K562 (cell line): ENCODE data around the gene RNF19B. TPM values are rescaled to one million over a fixed set of nuclear protein-coding genes. Genes with fewer than 3 reads are reported as not detected.

Experiments
- CAMTA2 ChIP-seq: fragments of 250-450 bp; sonication (Bioruptor Pico); conservative IDR thresholded peaks from 2 replicates; pipeline ENCODE4 v1.5.1; 2022
- CBFA2T2 ChIP-seq: fragments of 450-650 bp; conservative IDR thresholded peaks from 2 replicates; pipeline ENCODE4 v1.6.1; 2017; ENCODE audit warnings: mild to moderate bottlenecking
- CHCHD3 ChIP-seq: fragments of 250-450 bp; sonication (Bioruptor Pico); IDR thresholded peaks from 2 replicates; pipeline ENCODE4 v2.1.2; 2022; ENCODE audit warnings: mild to moderate bottlenecking
- CUX1 ChIP-seq: fragments of 200-800 bp; sonication (Bioruptor generic); IDR thresholded peaks from 2 replicates; pipeline ENCODE4 v1.6.1; 2016; ENCODE audit warnings: missing genetic modification characterization, missing compliant biosample characterization
- CXXC5 ChIP-seq: fragments of 250-450 bp; sonication (Bioruptor Pico); IDR thresholded peaks from 2 replicates; pipeline ENCODE4 v1.8.0; 2022; ENCODE audit warnings: inconsistent platforms, mild to moderate bottlenecking, moderate library complexity
- DACH1 ChIP-seq: fragments of 450-650 bp; IDR thresholded peaks from 2 replicates; pipeline ENCODE4 v1.6.1; 2018; ENCODE audit not compliant: partially characterized antibody
- ERF ChIP-seq: fragments of 450-650 bp; formaldehyde crosslinking; IDR thresholded peaks from 2 replicates; pipeline ENCODE4 v1.4.0; 2020; ENCODE audit warnings: mild to moderate bottlenecking, mixed read lengths
- ETS1 ChIP-seq: conservative IDR thresholded peaks from 2 replicates; pipeline ENCODE4 v1.6.1; 2011; ENCODE audit warnings: low read depth, mild to moderate bottlenecking, low read length; ENCODE audit not compliant: control insufficient read depth
- HDAC2 ChIP-seq: fragments of 450-650 bp; IDR thresholded peaks from 2 replicates; pipeline ENCODE4 v1.6.1; 2016; ENCODE audit warnings: mild to moderate bottlenecking
- ILF3 ChIP-seq: fragments of 450-650 bp; IDR thresholded peaks from 2 replicates; pipeline ENCODE4 v1.6.1; 2018; ENCODE audit warnings: antibody characterized with exemption, mild to moderate bottlenecking, moderate library complexity, borderline replicate concordance
- KDM1A ChIP-seq, 2 experiments: fragments of 450-650 bp; IDR thresholded peaks; 2 replicates each; pipeline ENCODE4 v1.6.1; 2016; ENCODE audit warnings: mild to moderate bottlenecking in 2 of 2
- KLF16 ChIP-seq: IDR thresholded peaks from 2 replicates; pipeline ENCODE4 v1.6.1; 2016; ENCODE audit warnings: antibody characterized with exemption
- MTA2 ChIP-seq: fragments of 450-650 bp; IDR thresholded peaks from 2 replicates; pipeline ENCODE4 v1.6.1; 2016; ENCODE audit warnings: low read depth
- NFXL1 ChIP-seq: fragments of 450-650 bp; formaldehyde crosslinking; IDR thresholded peaks from 2 replicates; pipeline ENCODE4 v1.4.0; 2021; ENCODE audit warnings: mild to moderate bottlenecking
- POLR2AphosphoS5 ChIP-seq: IDR thresholded peaks from 2 replicates; pipeline ENCODE4 v1.6.1; 2011; ENCODE audit warnings: mild to moderate bottlenecking, low read depth, low read length, moderate library complexity; ENCODE audit not compliant: control insufficient read depth, insufficient read depth
- RBM25 ChIP-seq: fragments of 200-400 bp; formaldehyde crosslinking; IDR thresholded peaks from 2 replicates; pipeline ENCODE4 v1.6.1; 2018; ENCODE audit warnings: low read length, low read depth, moderate library complexity; ENCODE audit not compliant: severe bottlenecking
- ZC3H11A ChIP-seq: IDR thresholded peaks from 2 replicates; pipeline ENCODE4 v1.6.1; 2012; ENCODE audit warnings: low read depth, low read length, improper control_type of control experiment
- ZNF175 ChIP-seq: fragments of 200-800 bp; sonication (Bioruptor generic); IDR thresholded peaks from 2 replicates; pipeline ENCODE4 v1.6.1; 2016; ENCODE audit warnings: low read depth, mild to moderate bottlenecking, missing genetic modification characterization, missing compliant biosample characterization
- ZNF184 ChIP-seq: sonication (generic); formaldehyde crosslinking; IDR thresholded peaks from 2 replicates; pipeline ENCODE4 v1.5.0; 2020; ENCODE audit warnings: missing genetic modification reagents
- ZNF395 ChIP-seq: fragments of 200-800 bp; sonication (Bioruptor generic); IDR thresholded peaks from 2 replicates; pipeline ENCODE4 v1.6.1; 2017; ENCODE audit warnings: missing genetic modification characterization, missing compliant biosample characterization
- ZNF583 ChIP-seq: fragments of 250-450 bp; sonication (Bioruptor Pico); IDR thresholded peaks from 2 replicates; pipeline ENCODE4 v1.4.0; 2020
- ZNF586 ChIP-seq: fragments of 450-650 bp; formaldehyde crosslinking; conservative IDR thresholded peaks from 2 replicates; pipeline ENCODE4 v1.4.0; 2020; ENCODE audit warnings: mild to moderate bottlenecking, moderate library complexity
- ZZZ3 ChIP-seq: fragments of 450-650 bp; IDR thresholded peaks from 2 replicates; pipeline ENCODE4 v1.6.1; 2016; ENCODE audit warnings: antibody characterized with exemption, mild to moderate bottlenecking, moderate library complexity
- polyA plus RNA-seq, 8 experiments: library from polyadenylated mRNA; depleted of rRNA in 4 of 8; stranded (reverse) in 5 of 8; unstranded in 3 of 8; fragments of >200 nt; fragmentation: Nextera tagmentation in 2 of 8; fragmentation: Illumina TruSeq in 1 of 8; extraction: Ambion mirVana in 2 of 8; extraction: Trizol in 1 of 8; gene quantifications; 2 replicates each; pipeline versions ENCODE4 v1.2.1 to v1.2.3, GENCODE V29; 2011 to 2014; ENCODE audit warnings: inconsistent platforms in 1 of 8, missing spikeins in 1 of 8
- total RNA-seq, 7 experiments: library from RNA; depleted of rRNA in 6 of 7; stranded (reverse); fragments of >200 nt in 6 of 7; fragmentation: Illumina TruSeq in 2 of 7; extraction: Trizol in 2 of 7; gene quantifications; 2 replicates each; pipeline versions ENCODE4 v1.2.1 to v1.2.3, GENCODE V29; 2011 to 2021; ENCODE audit warnings: low replicate concordance in 1 of 7

Gene RNF19B
- total and polyA plus RNA-seq, 9 of the 15 experiments (the other 6 are each of a cell fraction or from before 2014, with no cell fraction given), result 2.6 to 14.9 (median 10.1) TPM

- TF ChIP-seq POLR2AphosphoS5 (peak; percentile 54; the same call in 1 of the 2 replicates), MTA2 (peak; percentile 78), ETS1 (no peak), CBFA2T2 (peak; percentile 88), ERF (CRISPR knock-in tag) (0 out of 2 replicates have a peak, but pooled peaks have one; percentile 41), RBM25 (no peak), ILF3 (no peak), ZNF586 (no peak), ZC3H11A (no peak), ZNF175 (CRISPR knock-in tag) (peak; percentile 29; the same call in 1 of the 2 replicates), CHCHD3 (CRISPR knock-in tag) (no peak), ZZZ3 (no peak), CUX1 (CRISPR knock-in tag) (no peak), KDM1A (IDR thresholded peaks at IDR 0.05) (peak; percentile 81 to 88), CAMTA2 (CRISPR knock-in tag) (no peak), ZNF583 (CRISPR knock-in tag) (0 out of 2 replicates have a peak, but pooled peaks have one; percentile 58), CXXC5 (CRISPR knock-in tag) (peak; percentile 74), DACH1 (peak; percentile 83), HDAC2 (peak; percentile 69; the same call in 1 of the 2 replicates), NFXL1 (CRISPR knock-in tag) (0 out of 2 replicates have a peak, but pooled peaks have one; percentile 35), ZNF395 (CRISPR knock-in tag) (peak; percentile 42; the same call in 1 of the 2 replicates), KLF16 (peak; percentile 80), ZNF184 (CRISPR knock-in tag) (no peak)
Observed at GRCh38 chr1:32939655-32940371, 24.8 kb downstream of the RNF19B start (continued).
